IPS-11a (cell line): Measurements from ENCODE around the gene TOM1.
"Not testable (repeated sequence)": the region's sequence is repeated elsewhere in the genome, so short reads cannot be mapped to it uniquely, and the experiment has no call there.

Experiments used
- H3K4me3 ChIP-seq: one replicate; pipeline ENCODE4 v1.5.1; 2013; ENCODE audit warnings: low read depth, low read length, control low read depth

TOM1 gene

GRCh38 chr22:35393116-35394010 lies 93.7 kb downstream of the TOM1 start:
- H3K4me3 ChIP-seq: no peak overlapping the region

- H3K4me3 ChIP-seq: no peak overlapping the region
These were observed 94.3 kb downstream of the TOM1 start for GRCh38 chr22:35394011-35394312.

GRCh38 chr22:35394810-35395563 lies 95.3 kb downstream of the TOM1 start:
- H3K4me3 ChIP-seq: no peak overlapping the region

- H3K4me3 ChIP-seq: not testable (repeated sequence)
These were observed 96.9 kb downstream of the TOM1 start for GRCh38 chr22:35396622-35397021.

DNA sequence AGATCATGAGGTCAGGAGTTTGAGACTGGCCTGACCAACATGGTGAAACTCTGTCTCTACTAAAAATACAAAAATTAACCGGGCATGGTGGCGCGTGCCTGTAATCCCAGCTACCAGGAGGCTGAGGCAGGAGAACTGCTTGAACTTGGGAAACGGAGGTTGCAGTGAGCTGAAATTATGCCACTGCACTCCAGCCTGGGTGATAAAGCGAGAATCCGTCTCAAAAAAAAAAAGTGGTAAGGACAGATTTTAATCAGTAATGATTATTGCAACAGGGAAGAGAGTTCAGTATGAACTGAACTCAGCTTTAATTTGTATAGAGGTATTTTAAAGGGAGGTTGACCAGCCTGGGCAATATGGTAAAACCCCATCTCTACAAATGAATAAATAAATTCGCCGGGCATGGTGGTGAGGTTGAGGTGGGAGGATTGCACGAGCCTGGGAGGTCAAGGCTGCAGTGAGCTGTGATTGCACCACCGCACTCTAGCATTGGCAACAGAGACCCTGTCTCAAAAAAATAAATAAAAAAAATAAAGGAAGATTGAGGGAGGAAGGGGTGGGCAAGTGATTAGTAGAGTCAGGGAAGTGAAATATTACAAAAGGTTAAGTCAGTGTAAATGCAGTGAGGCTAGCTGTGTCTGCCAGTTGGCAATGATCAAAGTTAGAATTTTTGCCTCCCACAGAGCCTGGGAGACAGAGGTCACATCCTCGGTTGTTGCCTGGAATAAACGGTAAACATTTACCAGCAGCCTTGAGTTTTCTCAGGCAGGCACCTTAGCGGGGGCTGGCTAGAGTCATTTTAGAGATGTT lies 97.6 kb downstream of the TOM1 start:
- H3K4me3 ChIP-seq: no peak overlapping the region
